NCI-H82 treated with DMSO at 0.1 percent for 48 hours (cell line): ENCODE results near the gene DMGDH.

ENCODE experiments used
- DNase-seq: peaks from one replicate; lab custom pipeline; 2025; ENCODE audit not compliant: unreplicated experiment; lab: John Stamatoyannopoulos, UW

Gene DMGDH

GRCh38 chr5:79070350-79070667, 835 bp upstream of the DMGDH start:
- no peak for DNase-seq

DNA sequence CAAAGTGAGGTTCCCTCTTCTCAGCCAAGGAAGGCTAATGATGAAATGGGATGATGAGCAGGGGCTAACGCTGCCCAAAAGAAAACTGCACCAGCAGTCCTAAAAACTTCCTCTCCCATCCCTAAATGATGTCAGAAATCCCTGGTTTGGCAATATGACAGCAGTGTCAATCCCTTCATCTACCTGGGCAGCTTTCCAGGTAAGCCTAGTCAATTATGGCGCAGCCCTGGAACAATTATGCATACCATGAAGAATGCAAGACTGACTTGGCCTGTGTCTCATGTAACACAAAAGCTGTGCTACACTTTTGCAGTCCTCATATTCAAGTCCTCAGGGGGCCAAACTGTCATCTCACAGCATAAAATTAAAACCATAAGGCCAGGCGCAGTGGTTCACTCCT, 7.0 kb downstream of the DMGDH start:
- no peak for DNase-seq

GRCh38 chr5:79059674-79060073, 9.8 kb downstream of the DMGDH start:
- DNase-seq: no peak

DNA sequence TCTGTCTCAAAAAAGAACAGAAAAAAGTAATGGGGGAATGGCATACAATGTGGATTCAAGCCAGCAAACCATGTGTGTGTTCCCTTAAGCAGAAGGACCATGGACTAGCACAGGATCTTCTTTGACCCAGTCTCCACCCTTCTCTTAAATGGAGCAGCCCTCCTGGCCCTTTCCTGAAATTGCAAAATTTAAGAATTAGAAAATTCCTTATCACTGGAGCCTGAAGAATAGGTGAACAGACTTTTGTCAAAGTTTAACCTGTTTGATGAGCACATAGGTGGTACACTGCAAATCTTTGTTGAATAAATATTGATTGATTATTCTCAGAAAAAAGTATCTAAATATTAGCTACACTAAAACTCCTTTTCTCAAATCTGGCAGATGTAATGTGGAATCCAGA, 12.6 kb downstream of the DMGDH start:
- no peak for DNase-seq

DNA sequence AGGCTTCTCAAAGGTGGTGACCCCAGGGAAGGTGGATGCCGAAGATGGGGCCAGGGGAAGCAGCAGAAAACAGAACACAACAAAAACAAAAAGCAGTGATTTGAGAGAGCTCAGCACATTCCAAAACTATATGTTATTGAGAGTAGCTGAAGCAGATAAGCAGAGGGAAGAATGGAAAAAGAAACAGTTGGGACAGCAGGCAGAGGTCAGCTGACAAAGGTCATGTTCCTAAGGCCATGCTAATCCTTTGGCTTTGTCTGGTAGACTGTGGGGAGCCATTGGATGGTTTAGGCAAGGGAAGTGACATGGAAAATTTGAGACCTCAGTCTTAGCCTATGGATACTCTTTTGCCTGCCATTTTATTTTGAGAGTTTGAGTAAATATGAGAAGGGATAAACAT, 14.5 kb downstream of the DMGDH start:
- DNase-seq: no peak

- DNase-seq: no peak
Observed at GRCh38 chr5:79053321-79053720, 16.2 kb downstream of the DMGDH start.

DNA sequence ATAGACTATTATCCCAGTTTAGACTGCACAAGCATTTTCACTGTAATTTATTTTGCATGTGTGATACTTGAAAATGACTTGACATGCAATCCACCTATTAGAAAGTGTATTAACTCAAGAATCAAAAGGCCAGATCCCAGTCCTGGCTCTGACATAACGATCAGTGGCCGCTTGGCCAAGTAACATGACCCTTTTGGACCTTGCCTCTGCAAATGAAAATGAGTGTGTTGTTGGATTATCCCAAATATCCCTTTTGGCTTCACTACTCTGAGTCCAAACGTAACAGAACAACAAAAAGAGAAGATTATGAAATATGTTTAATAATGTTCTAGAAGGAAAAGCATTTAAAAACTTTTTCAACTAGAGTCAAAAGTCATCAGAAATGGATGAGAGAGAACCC, 19.0 kb downstream of the DMGDH start:
- DNase-seq: no peak

GRCh38 chr5:79048437-79048836, 21.0 kb downstream of the DMGDH start:
- no peak for DNase-seq

GRCh38 chr5:79047199-79047598, 22.3 kb downstream of the DMGDH start:
- DNase-seq: no peak

GRCh38 chr5:79042188-79042587, 27.3 kb downstream of the DMGDH start:
- DNase-seq: no peak

GRCh38 chr5:79036769-79037168, 32.7 kb downstream of the DMGDH start:
- DNase-seq: no peak

- DNase-seq: no peak
Observed at GRCh38 chr5:79035237-79035636, 34.2 kb downstream of the DMGDH start.

- no peak for DNase-seq
Observed at GRCh38 chr5:79032782-79033181, 36.7 kb downstream of the DMGDH start.

- no peak for DNase-seq
Observed at GRCh38 chr5:79032031-79032695, 37.3 kb downstream of the DMGDH start.

DNA sequence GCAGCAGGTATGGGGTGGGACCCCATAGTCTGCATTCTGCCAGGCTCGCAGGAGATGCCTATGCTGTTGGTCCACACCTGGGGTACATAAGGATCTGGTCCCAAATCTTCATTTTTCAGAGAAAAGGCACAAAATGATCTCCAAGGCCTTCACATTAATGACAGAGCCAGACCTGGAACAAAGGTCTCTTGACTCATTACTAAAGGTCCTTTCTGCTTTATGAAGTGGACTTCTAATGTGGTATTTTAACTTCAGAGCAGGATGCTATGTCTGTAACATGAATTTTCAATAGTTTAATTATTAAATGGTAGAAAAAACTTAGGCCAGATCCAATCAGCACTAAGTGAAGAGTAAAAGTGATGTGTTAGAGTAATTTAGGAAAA, 38.0 kb downstream of the DMGDH start:
- DNase-seq: no peak

- no peak for DNase-seq
Observed at GRCh38 chr5:79030663-79031484, 38.6 kb downstream of the DMGDH start.

DNA sequence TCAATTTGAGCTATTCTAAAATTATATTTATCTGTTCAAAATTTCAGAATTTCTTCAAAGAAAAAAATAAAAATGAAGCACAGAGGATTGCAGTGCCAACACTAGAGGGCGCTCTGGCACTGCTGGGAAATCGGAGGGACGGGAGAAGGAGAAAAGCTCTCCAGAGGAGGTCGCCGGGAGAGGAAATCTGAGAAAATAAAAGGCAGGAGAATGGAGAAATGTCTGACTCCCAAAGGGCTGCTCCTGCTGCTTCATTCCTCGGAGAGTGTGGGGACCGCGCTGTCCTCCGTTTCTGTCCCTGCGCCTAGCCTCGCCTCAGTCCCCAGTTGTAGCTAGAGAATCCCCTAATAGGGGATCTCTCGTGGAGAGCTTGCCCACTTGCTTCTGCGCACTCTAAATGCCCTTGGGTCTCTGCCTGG, 44.4 kb downstream of the DMGDH start:
- peak; percentile 36 for DNase-seq

DNA sequence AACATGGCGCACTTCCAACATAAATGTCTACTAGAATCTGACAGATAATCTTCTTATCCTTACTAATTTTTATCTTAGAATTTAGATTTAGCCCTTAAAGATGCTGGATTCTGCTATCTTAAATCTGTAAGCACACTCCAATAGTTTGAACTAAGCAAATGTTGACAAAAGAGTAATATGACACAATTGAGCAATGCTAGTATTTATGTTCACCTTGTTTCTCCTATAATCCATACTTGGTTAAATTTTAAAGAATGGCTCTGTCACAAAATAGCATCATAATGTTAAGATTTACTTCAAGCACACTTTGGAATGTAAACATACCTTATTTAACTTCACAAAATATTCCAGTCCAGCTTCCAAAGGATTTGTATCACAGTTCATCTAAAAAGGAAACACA, 45.5 kb downstream of the DMGDH start:
- no peak for DNase-seq

- no peak for DNase-seq
Observed at GRCh38 chr5:79023348-79023747, 46.1 kb downstream of the DMGDH start.

- DNase-seq: no peak
Observed at GRCh38 chr5:79022771-79023170, 46.7 kb downstream of the DMGDH start.

DNA sequence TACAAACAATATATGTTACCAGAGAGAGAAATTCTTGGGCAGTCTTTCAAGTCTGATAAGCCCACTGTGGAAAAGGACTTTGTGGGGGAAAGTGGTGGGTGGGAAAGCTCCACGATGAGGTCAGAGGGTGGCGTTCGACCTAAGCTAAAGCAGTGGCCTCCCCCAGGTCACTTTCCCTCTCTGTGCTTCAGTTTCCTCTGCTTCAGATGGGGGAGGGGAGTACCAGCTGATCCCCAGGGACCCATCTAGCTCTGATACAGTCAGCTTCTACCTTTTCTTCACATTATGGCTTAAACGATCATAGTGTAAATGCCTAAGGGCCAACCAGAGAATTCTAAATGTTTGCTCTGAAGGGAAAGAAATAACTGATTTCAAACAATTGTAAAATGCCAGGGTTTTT, 47.7 kb downstream of the DMGDH start:
- DNase-seq: no peak

DNA sequence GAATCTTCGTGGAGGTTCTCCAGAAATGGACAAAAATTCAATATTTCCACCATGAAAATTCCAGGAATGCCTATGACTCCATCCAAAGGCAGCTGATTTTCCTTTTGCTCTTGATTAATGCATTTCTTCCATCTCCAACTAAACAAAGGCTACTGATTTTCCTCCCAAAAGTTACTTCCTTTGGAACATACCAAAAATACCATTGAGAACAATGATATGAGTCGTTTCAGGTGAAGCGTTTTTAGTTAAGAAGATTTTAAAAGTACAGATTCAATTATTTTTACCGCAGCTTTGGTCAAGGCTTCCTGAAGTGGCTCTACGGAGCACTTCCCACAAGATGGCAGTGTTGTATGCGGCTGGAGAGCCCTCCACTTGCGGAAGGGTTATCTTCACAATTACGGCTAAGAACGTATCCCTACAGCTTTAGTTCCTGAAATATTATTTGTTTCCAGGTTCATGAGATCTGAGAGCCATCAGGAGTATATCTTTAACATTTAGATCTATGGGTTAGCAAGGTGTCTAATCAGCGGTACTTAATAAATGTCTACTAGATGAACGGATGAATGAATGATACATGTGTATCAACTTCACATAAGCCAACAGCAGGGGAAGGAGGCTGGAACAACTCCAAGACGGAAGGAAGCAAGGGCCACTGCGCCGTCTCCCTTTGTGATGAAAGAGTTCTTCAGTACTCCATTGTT, 48.5 kb downstream of the DMGDH start:
- DNase-seq: no peak
